Measurements from ENCODE around the gene NLK.
"Not testable (repeated sequence)": the region's sequence is repeated elsewhere in the genome, so short reads cannot be mapped to it uniquely, and the experiment has no call there.

NLK gene

DNA sequence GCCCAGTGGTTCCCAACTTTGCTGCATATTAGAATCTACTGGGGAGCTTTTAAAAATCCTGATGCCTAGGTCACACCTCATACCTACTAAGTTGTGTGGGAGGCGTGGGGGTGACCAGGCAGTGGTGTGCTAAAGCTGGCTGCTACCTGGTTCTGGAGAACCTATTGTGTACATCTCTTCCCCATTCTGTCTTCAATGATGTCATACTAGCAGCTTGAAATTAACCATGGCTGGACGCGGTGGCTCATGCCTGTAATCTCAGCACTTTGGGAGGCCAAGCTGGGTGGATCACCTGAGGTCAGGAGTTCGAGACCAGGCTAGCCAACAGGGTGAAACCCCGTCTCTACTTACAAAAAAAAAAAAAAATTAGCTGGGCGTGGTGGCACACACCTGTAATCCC, 11.3 kb upstream of the NLK start:
- Histone ChIP-seq H3K4me3 (ENCODE audit: insufficient read depth, low read length, poor library complexity, severe bottlenecking) (no peak overlapping the region), H3K27me3 (ENCODE audit: low read length) (no peaks in the 10 kb centered on the region), H3K27ac (ENCODE audit: low read depth, low read length) (no peak overlapping the region), H3K4me2 (ENCODE audit: low read depth, low read length, poor library complexity, severe bottlenecking) (no peak overlapping the region), H3F3A (ENCODE audit: insufficient read depth) (no peaks in the 10 kb centered on the region), H3K79me2 (ENCODE audit: insufficient read depth, low read length) (no peaks in the 10 kb centered on the region), H3K9ac (ENCODE audit: low read length) (no peak overlapping the region), H3K9me3 (ENCODE audit: insufficient read depth, low read length) (no peaks in the 10 kb centered on the region), H2AFZ (ENCODE audit: low read depth, low read length, severe bottlenecking) (no peak overlapping the region), H4K20me1 (ENCODE audit: low read depth, low read length) (no peaks in the 10 kb centered on the region), H3K36me3 (ENCODE audit: low read length) (no peaks in the 10 kb centered on the region), H3K9me2 (replicated peaks; ENCODE audit: insufficient read depth, low read length) (no peaks in the 10 kb centered on the region)
- TF ChIP-seq EZH2phosphoT487 (conservative IDR thresholded peaks at IDR 0.05; ENCODE audit: low read length), result no peak
- TF ChIP-seq, protein P1, sequence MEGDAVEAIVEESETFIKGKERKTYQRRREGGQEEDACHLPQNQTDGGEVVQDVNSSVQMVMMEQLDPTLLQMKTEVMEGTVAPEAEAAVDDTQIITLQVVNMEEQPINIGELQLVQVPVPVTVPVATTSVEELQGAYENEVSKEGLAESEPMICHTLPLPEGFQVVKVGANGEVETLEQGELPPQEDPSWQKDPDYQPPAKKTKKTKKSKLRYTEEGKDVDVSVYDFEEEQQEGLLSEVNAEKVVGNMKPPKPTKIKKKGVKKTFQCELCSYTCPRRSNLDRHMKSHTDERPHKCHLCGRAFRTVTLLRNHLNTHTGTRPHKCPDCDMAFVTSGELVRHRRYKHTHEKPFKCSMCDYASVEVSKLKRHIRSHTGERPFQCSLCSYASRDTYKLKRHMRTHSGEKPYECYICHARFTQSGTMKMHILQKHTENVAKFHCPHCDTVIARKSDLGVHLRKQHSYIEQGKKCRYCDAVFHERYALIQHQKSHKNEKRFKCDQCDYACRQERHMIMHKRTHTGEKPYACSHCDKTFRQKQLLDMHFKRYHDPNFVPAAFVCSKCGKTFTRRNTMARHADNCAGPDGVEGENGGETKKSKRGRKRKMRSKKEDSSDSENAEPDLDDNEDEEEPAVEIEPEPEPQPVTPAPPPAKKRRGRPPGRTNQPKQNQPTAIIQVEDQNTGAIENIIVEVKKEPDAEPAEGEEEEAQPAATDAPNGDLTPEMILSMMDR (IDR thresholded peaks at IDR 0.05; ENCODE audit: insufficient read depth, low read length, poor library complexity, severe bottlenecking), result no peak

DNA sequence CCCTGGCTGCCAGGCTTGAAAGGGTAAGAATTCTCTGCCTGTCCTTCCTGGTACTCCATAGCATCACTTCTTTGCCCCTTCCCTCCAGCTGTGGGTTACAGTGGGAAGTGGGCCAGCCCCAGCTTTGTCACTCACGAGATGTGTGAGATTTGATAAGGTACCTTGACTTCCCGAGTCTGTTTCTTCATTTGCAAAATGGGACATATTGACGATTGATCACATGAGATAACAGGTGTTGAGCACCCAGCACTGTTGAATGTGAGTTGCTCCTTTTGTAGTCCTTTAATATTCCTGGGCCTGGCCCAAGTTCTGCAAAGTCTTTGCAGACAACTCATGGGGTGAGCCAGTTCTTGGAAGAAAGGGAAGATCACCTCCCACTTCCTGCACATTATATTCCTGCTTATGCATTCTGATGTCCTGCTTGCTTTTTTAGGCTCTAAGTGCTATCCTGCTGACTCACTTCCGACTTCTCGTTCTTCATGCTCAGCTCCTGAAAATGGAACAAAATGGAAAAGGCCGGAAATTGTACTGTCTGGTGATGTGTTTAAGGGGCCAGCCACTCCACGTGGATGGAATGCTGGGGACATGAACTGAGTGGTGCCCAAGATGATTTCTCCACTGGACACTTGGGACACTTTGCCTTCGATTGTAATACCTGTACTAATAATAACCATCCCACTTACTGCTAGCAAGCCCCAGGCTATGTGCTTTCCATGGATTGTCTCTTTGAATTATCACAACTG, 8.3 kb upstream of the NLK start:
- no peak overlapping the region for H3K4me3 ChIP-seq (ENCODE audit: insufficient read depth, low read length, poor library complexity, severe bottlenecking)
- no peak overlapping the region for H3K4me2 ChIP-seq (ENCODE audit: low read depth, low read length, poor library complexity, severe bottlenecking)
- no peaks in the 10 kb centered on the region for H3F3A ChIP-seq (ENCODE audit: insufficient read depth)
- H3K27me3 ChIP-seq (ENCODE audit: low read length), result no peaks in the 10 kb centered on the region
- no peaks in the 10 kb centered on the region for H3K79me2 ChIP-seq (ENCODE audit: insufficient read depth, low read length)
- H3K9ac ChIP-seq (ENCODE audit: low read length), result no peak overlapping the region
- TF ChIP-seq, protein P1 (IDR thresholded peaks at IDR 0.05; ENCODE audit: insufficient read depth, low read length, poor library complexity, severe bottlenecking), result no peak
- no peak for TF ChIP-seq EZH2phosphoT487 (conservative IDR thresholded peaks at IDR 0.05; ENCODE audit: low read length)
- H4K20me1 ChIP-seq (ENCODE audit: low read depth, low read length), result no peaks in the 10 kb centered on the region
- no peaks in the 10 kb centered on the region for H3K9me3 ChIP-seq (ENCODE audit: insufficient read depth, low read length)
- no peaks in the 10 kb centered on the region for H3K36me3 ChIP-seq (ENCODE audit: low read length)
- H3K9me2 ChIP-seq (replicated peaks; ENCODE audit: insufficient read depth, low read length), result no peaks in the 10 kb centered on the region
- no peak overlapping the region for H2AFZ ChIP-seq (ENCODE audit: low read depth, low read length, severe bottlenecking)
- H3K27ac ChIP-seq (ENCODE audit: low read depth, low read length), result no peak overlapping the region

DNA sequence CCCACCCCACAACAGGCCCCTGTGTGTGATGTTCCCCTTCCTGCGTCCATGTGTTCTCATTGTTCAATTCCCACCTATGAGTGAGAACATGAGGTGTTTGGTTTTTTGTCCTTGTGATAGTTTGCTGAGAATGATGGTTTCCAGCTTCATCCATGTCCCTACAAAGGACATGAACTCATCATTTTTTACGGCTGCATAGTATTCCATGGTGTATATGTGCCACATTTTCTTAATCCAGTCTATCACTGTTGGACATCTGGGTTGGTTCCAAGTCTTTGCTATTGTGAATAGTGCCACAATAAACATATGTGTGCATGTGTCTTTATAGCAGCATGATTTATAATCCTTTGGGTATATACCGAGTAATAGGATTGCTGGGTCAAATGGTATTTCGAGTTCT, 7.0 kb upstream of the NLK start:
- H3K9me3 ChIP-seq (ENCODE audit: insufficient read depth, low read length); H3F3A ChIP-seq (ENCODE audit: insufficient read depth); H3K4me2 ChIP-seq (ENCODE audit: low read depth, low read length, poor library complexity, severe bottlenecking); H3K9me2 ChIP-seq (replicated peaks; ENCODE audit: insufficient read depth, low read length); H3K36me3 ChIP-seq (ENCODE audit: low read length); H3K27me3 ChIP-seq (ENCODE audit: low read length); H3K9ac ChIP-seq (ENCODE audit: low read length); H4K20me1 ChIP-seq (ENCODE audit: low read depth, low read length); H3K4me3 ChIP-seq (ENCODE audit: insufficient read depth, low read length, poor library complexity, severe bottlenecking); H3K79me2 ChIP-seq (ENCODE audit: insufficient read depth, low read length); H2AFZ ChIP-seq (ENCODE audit: low read depth, low read length, severe bottlenecking); H3K27ac ChIP-seq (ENCODE audit: low read depth, low read length): not testable (repeated sequence)

DNA sequence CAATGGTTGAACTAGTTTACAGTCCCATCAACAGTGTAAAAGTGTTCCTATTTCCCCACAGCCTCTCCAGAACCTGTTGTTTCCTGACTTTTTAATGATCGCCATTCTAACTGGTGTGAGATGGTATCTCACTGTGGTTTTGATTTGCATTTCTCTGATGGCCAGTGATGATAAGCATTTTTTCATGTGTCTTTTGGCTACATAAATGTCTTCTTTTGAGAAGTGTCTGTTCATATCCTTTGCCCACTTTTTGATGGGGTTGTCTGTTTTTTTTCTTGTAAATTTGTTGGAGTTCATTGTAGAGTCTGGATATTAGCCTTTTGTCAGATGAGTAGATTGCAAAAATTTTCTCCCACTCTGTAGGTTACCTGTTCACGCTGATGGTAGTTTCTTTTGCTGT, 6.6 kb upstream of the NLK start:
- not testable (repeated sequence) for H3K9me3 ChIP-seq (ENCODE audit: insufficient read depth, low read length); H3K27me3 ChIP-seq (ENCODE audit: low read length); H3K36me3 ChIP-seq (ENCODE audit: low read length); H3K27ac ChIP-seq (ENCODE audit: low read depth, low read length); H4K20me1 ChIP-seq (ENCODE audit: low read depth, low read length); H3K9me2 ChIP-seq (replicated peaks; ENCODE audit: insufficient read depth, low read length); H3K4me2 ChIP-seq (ENCODE audit: low read depth, low read length, poor library complexity, severe bottlenecking); H2AFZ ChIP-seq (ENCODE audit: low read depth, low read length, severe bottlenecking); H3K79me2 ChIP-seq (ENCODE audit: insufficient read depth, low read length); H3K4me3 ChIP-seq (ENCODE audit: insufficient read depth, low read length, poor library complexity, severe bottlenecking); H3F3A ChIP-seq (ENCODE audit: insufficient read depth); H3K9ac ChIP-seq (ENCODE audit: low read length)

Data from SU-DHL-6 (cell line).